ENCODE results near the gene PTAFR. TPM values are rescaled to one million over a fixed set of nuclear protein-coding genes. Genes with fewer than 3 reads are reported as not detected.

PTAFR gene
- total and polyA plus RNA-seq, 2 donors (not counting 1 experiment from before 2014, with no cell fraction given): under 0.01 to 0.25 TPM

DNA sequence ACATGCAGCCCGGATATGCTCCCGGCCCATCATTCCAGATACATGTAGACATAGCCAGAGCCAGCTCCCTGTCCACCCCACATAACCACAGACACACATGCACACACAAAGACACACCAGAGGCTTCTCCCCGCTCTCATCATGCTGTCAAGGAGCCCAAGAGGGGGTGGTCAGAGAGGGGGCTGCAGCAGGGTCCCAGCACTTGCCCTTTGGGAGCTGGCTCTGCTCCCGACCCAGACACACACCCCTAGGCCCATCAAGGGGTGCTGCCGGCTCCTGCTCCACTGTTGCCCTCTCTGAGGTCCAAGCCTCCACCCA lies 2.6 kb downstream of the PTAFR start:
- Histone ChIP-seq H3K4me3 (replicated peaks in 1 of 4; ENCODE audit: control extremely low read depth in 1 of 4, insufficient read depth in 1 of 4, low read depth in 3 of 4, low read length in 4 of 4) (no peak overlapping the region), H3K9ac (ENCODE audit: insufficient read depth, low read length) (no peak overlapping the region), H3K4me1 (ENCODE audit: control insufficient read depth, extremely low read depth, insufficient read depth, low read length) (peaks cover 9% of the 10 kb centered on the region), H3K27ac (ENCODE audit: insufficient read depth, low read length) (no peak overlapping the region), H3K27me3 (ENCODE audit: control insufficient read depth, insufficient read depth, low read length) (no peaks in the 10 kb centered on the region), H4K20me1 (ENCODE audit: control insufficient read depth, extremely low read depth, insufficient read depth, low read length) (no peaks in the 10 kb centered on the region), H3K9me3 (ENCODE audit: control insufficient read depth, insufficient read depth, low read depth, low read length) (no peaks in the 10 kb centered on the region), H3K79me2 (ENCODE audit: control insufficient read depth, insufficient read depth, low read length) (no peaks in the 10 kb centered on the region), H2AFZ (ENCODE audit: low read length) (peak overlapping the region; percentile 43), H3K4me2 (ENCODE audit: extremely low read depth, insufficient read depth, low read length) (no peak overlapping the region), H3K36me3 (ENCODE audit: control insufficient read depth, insufficient read depth, low read length) (no peaks in the 10 kb centered on the region)
- peak in 1 of 2 donors; percentile 60 for DNase-seq (ENCODE audit: low read depth in 2 of 2)
- no peak for TF ChIP-seq EZH2 (IDR thresholded peaks at IDR 0.05; ENCODE audit: low read length, missing control alignments)
- TF ChIP-seq, protein P1, sequence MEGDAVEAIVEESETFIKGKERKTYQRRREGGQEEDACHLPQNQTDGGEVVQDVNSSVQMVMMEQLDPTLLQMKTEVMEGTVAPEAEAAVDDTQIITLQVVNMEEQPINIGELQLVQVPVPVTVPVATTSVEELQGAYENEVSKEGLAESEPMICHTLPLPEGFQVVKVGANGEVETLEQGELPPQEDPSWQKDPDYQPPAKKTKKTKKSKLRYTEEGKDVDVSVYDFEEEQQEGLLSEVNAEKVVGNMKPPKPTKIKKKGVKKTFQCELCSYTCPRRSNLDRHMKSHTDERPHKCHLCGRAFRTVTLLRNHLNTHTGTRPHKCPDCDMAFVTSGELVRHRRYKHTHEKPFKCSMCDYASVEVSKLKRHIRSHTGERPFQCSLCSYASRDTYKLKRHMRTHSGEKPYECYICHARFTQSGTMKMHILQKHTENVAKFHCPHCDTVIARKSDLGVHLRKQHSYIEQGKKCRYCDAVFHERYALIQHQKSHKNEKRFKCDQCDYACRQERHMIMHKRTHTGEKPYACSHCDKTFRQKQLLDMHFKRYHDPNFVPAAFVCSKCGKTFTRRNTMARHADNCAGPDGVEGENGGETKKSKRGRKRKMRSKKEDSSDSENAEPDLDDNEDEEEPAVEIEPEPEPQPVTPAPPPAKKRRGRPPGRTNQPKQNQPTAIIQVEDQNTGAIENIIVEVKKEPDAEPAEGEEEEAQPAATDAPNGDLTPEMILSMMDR (conservative IDR thresholded peaks at IDR 0.05 in 1 of 2, IDR thresholded peaks at IDR 0.05 in 1 of 2; ENCODE audit: low read depth in 1 of 2, low read length in 2 of 2): no peak

DNA sequence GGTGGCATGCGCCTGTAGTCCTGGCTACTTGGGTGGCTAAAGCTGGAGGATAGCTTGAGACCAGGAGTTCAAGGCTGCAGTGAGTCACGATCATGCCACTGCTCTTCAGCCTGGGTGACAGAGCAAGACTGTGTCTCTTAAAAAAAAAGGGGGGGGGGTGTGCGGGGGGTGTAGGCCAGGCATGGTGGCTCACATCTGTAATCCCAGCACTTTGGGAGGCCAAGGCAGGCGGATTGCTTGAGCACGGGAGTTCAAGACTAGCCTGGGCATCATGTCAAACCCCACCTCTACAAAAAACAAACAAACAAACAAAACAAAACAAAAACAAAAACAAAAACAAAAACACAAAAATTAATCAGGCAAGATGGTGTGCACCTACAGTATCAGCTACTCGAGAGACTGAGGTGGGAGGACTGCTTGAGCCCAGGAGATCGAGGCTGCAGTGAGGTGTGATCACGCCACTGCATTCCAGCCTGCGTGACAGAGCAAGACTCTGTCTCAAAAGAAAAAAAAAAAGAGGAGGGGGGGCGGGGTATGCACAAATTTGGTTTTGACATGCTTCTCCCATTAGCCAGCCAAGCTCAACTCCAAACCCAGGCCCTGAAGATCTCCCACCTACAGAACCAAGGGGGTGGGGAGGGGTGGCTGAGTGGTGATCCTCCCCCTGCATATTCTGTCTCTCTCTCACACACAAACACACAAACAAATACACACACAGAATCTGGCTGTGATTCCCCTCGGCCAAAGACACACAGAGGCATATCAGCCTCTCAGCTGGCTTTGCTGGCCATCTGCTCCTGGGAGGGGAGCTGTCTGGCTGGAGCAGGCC lies 3.1 kb downstream of the PTAFR start:
- Histone ChIP-seq H3K27me3 (ENCODE audit: control insufficient read depth, insufficient read depth, low read length) (no peaks in the 10 kb centered on the region), H2AFZ (ENCODE audit: low read length) (peak overlapping the region; percentile 43), H3K79me2 (ENCODE audit: control insufficient read depth, insufficient read depth, low read length) (no peaks in the 10 kb centered on the region), H3K4me3 (replicated peaks in 1 of 4; ENCODE audit: control extremely low read depth in 1 of 4, insufficient read depth in 1 of 4, low read depth in 3 of 4, low read length in 4 of 4) (no peak overlapping the region), H4K20me1 (ENCODE audit: control insufficient read depth, extremely low read depth, insufficient read depth, low read length) (no peaks in the 10 kb centered on the region), H3K4me2 (ENCODE audit: extremely low read depth, insufficient read depth, low read length) (no peak overlapping the region), H3K36me3 (ENCODE audit: control insufficient read depth, insufficient read depth, low read length) (no peaks in the 10 kb centered on the region), H3K27ac (ENCODE audit: insufficient read depth, low read length) (no peak overlapping the region), H3K9me3 (ENCODE audit: control insufficient read depth, insufficient read depth, low read depth, low read length) (no peaks in the 10 kb centered on the region), H3K4me1 (ENCODE audit: control insufficient read depth, extremely low read depth, insufficient read depth, low read length) (peaks cover 9% of the 10 kb centered on the region), H3K9ac (ENCODE audit: insufficient read depth, low read length) (no peak overlapping the region)
- DNase-seq (ENCODE audit: low read depth in 2 of 2): peak; percentile 18 to 28
- no peak for TF ChIP-seq EZH2 (IDR thresholded peaks at IDR 0.05; ENCODE audit: low read length, missing control alignments)
- TF ChIP-seq, protein P1 (conservative IDR thresholded peaks at IDR 0.05 in 1 of 2, IDR thresholded peaks at IDR 0.05 in 1 of 2; ENCODE audit: low read depth in 1 of 2, low read length in 2 of 2): no peak

DNA sequence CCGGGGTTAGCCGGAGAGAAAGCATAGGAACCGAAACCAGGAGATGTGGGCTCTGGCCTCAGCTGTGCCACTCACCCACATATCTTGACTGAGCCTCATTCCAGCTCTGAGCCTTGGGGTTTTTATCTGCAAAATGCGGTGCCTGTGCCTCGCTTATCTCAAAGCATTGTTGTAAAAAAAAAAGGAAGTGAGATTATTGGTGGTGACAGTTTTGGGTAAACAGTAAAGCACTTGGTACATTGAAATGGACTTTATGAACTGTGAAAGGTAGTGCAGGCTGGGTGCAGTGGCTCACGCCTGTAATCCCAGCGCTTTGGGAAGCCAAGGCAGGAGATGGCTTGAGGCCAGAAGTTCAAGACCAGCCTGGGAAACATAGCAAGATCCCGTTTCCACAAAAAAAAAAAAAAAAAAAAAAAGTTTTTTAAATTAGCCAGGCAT lies 3.8 kb downstream of the PTAFR start:
- H3K9ac ChIP-seq (ENCODE audit: insufficient read depth, low read length): no peak overlapping the region
- H3K4me2 ChIP-seq (ENCODE audit: extremely low read depth, insufficient read depth, low read length): peak overlapping the region; percentile 46
- no peak for TF ChIP-seq EZH2 (IDR thresholded peaks at IDR 0.05; ENCODE audit: low read length, missing control alignments)
- TF ChIP-seq, protein P1 (conservative IDR thresholded peaks at IDR 0.05 in 1 of 2, IDR thresholded peaks at IDR 0.05 in 1 of 2; ENCODE audit: low read depth in 1 of 2, low read length in 2 of 2): no peak
- H3K27ac ChIP-seq (ENCODE audit: insufficient read depth, low read length): no peak overlapping the region
- no peak overlapping the region for H3K4me3 ChIP-seq (replicated peaks in 1 of 4; ENCODE audit: control extremely low read depth in 1 of 4, insufficient read depth in 1 of 4, low read depth in 3 of 4, low read length in 4 of 4)
- no peaks in the 10 kb centered on the region for H3K36me3 ChIP-seq (ENCODE audit: control insufficient read depth, insufficient read depth, low read length)
- H3K9me3 ChIP-seq (ENCODE audit: control insufficient read depth, insufficient read depth, low read depth, low read length): no peaks in the 10 kb centered on the region
- peak; percentile 12 to 23 for DNase-seq (ENCODE audit: low read depth in 2 of 2)
- H2AFZ ChIP-seq (ENCODE audit: low read length): peak overlapping the region; percentile 36
- H3K79me2 ChIP-seq (ENCODE audit: control insufficient read depth, insufficient read depth, low read length): no peaks in the 10 kb centered on the region
- no peaks in the 10 kb centered on the region for H3K27me3 ChIP-seq (ENCODE audit: control insufficient read depth, insufficient read depth, low read length)
- peaks cover 9% of the 10 kb centered on the region for H3K4me1 ChIP-seq (ENCODE audit: control insufficient read depth, extremely low read depth, insufficient read depth, low read length)
- H4K20me1 ChIP-seq (ENCODE audit: control insufficient read depth, extremely low read depth, insufficient read depth, low read length): no peaks in the 10 kb centered on the region
